Psoas muscle (tissue), 8 donors: Measurements from ENCODE around the gene SPRYD3. TPM values are rescaled to one million over a fixed set of nuclear protein-coding genes. Genes with fewer than 3 reads are reported as not detected.
A peak's percentile ranks its signal among the peaks of the same experiment; 100 is the strongest.

ENCODE experiments used
- ATAC-seq, 4 donors: fragments of 200-7000 bp; cut with Tn5 transposase; one replicate each; pipeline ENCODE4 v1.9.1; 2020; ENCODE audit warnings: moderate library complexity in 3 of 4, mild to moderate bottlenecking in 2 of 4
- DNase-seq, 2 donors: peaks; one replicate each; pipeline ENCODE4 v3.0.0-alpha.2; 2020
- H3K27ac ChIP-seq: fragments of 200-600 bp; one replicate; pipeline ENCODE4 v1.8.0; 2022
- H3K27me3 ChIP-seq, 3 donors: fragments of 200-600 bp in 1 of 3; one replicate each; pipeline versions ENCODE4 v1.6.1 to v1.8.0; 2013 to 2022; ENCODE audit warnings: low read length in 2 of 3, mild to moderate bottlenecking in 2 of 3, moderate library complexity in 1 of 3; ENCODE audit not compliant: insufficient read depth in 3 of 3
- H3K36me3 ChIP-seq, 2 donors: fragments of 200-600 bp in 1 of 2; one replicate each; pipeline versions ENCODE4 v1.6.1 to v1.8.0; 2013 to 2022; ENCODE audit warnings: low read depth in 1 of 2, mild to moderate bottlenecking in 1 of 2, moderate library complexity in 1 of 2; ENCODE audit not compliant: insufficient read depth in 1 of 2
- H3K4me1 ChIP-seq: fragments of 200-600 bp; one replicate; pipeline ENCODE4 v1.8.0; 2022
- H3K4me3 ChIP-seq: fragments of 200-600 bp; one replicate; pipeline ENCODE4 v1.8.0; 2022; ENCODE audit warnings: mild to moderate bottlenecking
- H3K9me3 ChIP-seq: fragments of 200-600 bp; one replicate; pipeline ENCODE4 v1.8.0; 2022
- CTCF ChIP-seq: fragments of 200-600 bp; IDR thresholded peaks from one replicate; pipeline ENCODE4 v1.8.0; 2022; ENCODE audit warnings: antibody characterized with exemption
- WGBS, 3 donors: extraction: QIAGEN DNeasy Blood & Tissue Kit; methylation state at CpG; one replicate each; pipeline versions ENCODE4 v1.1.6 to v1.1.7; 2013; 5-methylcytosine and 5-hydroxymethylcytosine counted together
- intact Hi-C, 2 donors: fragments of 100-400 bp; cut with DNase I; formaldehyde crosslinking; loops; one replicate each; pipeline versions ENCODE4 v1.11.0 to v1.14.2; 2022
- polyA plus RNA-seq, 3 donors: library from polyadenylated mRNA; stranded (reverse); fragments of 200-250 nt; gene quantifications; one replicate each; pipeline ENCODE4 v1.2.3, GENCODE V29; 2013
- total RNA-seq, 4 donors: library from RNA; stranded (reverse); fragmentation: NEBNext Ultra II Directional in 2 of 4; extraction: Animal tissue kit (Norgen Biotek cat#: 25700) in 2 of 4; gene quantifications; one replicate each; pipeline versions ENCODE4 v1.2.1 to v1.2.4, GENCODE V29; 2021 to 2023
- donor health status: healthy with polysubstance abuse.
- donor health status: DM: no; HTN: no; CAD: no; lungs with moderate emphysema.
- donor health status: Bipolar disorder and iron deficiency.
- donor health status: healthy.
- donor health status: DM: yes; HTN: yes; CAD: no.
- donor health status: DM: no; HTN: no; CAD: no.
- donor health status: DM: no; HTN: no; CAD: no.
- donor health status: DM: yes; HTN: yes; CAD: no.

Gene SPRYD3
- total and polyA plus RNA-seq, 7 donors, result 16.5 to 49.1 (median 21.8) TPM

- H3K27me3 ChIP-seq, result no peaks in the 10 kb centered on the region
- H3K36me3 ChIP-seq, result no peaks in the 10 kb centered on the region
- no peak overlapping the region for H3K4me3 ChIP-seq
- H3K27ac ChIP-seq, result no peak overlapping the region
- DNase-seq, result no peak
- no peaks in the 10 kb centered on the region for H3K4me1 ChIP-seq
- 89 to 92% (median 90%) methylated on average over 8 to 10 of the region's 10 CpGs for WGBS, 3 donors
- no peak for ATAC-seq
- no peaks in the 10 kb centered on the region for H3K9me3 ChIP-seq
- no peak for TF ChIP-seq CTCF
- intact Hi-C loops, result no loop called here
Observed at GRCh38 chr12:53122961-53123468, 43.8 kb upstream of the SPRYD3 start.

- DNase-seq (no peak), ATAC-seq (no peak)
- Histone ChIP-seq H3K27me3 (no peaks in the 10 kb centered on the region), H3K9me3 (no peaks in the 10 kb centered on the region), H3K4me3 (no peak overlapping the region), H3K36me3 (no peaks in the 10 kb centered on the region), H3K27ac (no peak overlapping the region), H3K4me1 (peaks cover 5% of the 10 kb centered on the region)
- TF ChIP-seq CTCF, result no peak
- intact Hi-C loops, result no loop called here
- WGBS, 3 donors, result 71 to 75% (median 72%) methylated on average over 12 of the region's 12 CpGs
Observed at GRCh38 chr12:53120685-53121525, 41.7 kb upstream of the SPRYD3 start.

- 78 to 92% (median 87%) methylated on average over 7 to 8 of the region's 8 CpGs for WGBS, 3 donors
- intact Hi-C loops, result no loop called here
- Histone ChIP-seq H3K4me1 (peaks cover 10% of the 10 kb centered on the region), H3K27ac (no peak overlapping the region), H3K36me3 (no peaks in the 10 kb centered on the region), H3K9me3 (no peaks in the 10 kb centered on the region), H3K27me3 (no peaks in the 10 kb centered on the region), H3K4me3 (no peak overlapping the region)
- DNase-seq (no peak), ATAC-seq (no peak)
- TF ChIP-seq CTCF, result no peak
Observed at GRCh38 chr12:53118751-53119300, 39.6 kb upstream of the SPRYD3 start.

GRCh38 chr12:53115891-53116648 is 36.9 kb upstream of the SPRYD3 start:
- Histone ChIP-seq H3K27me3 (no peaks in the 10 kb centered on the region), H3K27ac (peak overlapping the region; percentile 27), H3K4me3 (no peak overlapping the region), H3K36me3 (no peaks in the 10 kb centered on the region), H3K9me3 (no peaks in the 10 kb centered on the region), H3K4me1 (peaks cover 10% of the 10 kb centered on the region)
- no peak for DNase-seq
- no peak for TF ChIP-seq CTCF
- 54 to 60% (median 56%) methylated on average over 8 of the region's 8 CpGs for WGBS, 3 donors
- ATAC-seq, result peak; percentile 84 to 92 (median 88)
- intact Hi-C loops, result no loop called here
